GM18502 (cell line): Measurements from ENCODE around the gene D2HGDH.
"Not testable (repeated sequence)": the region's sequence is repeated elsewhere in the genome, so short reads cannot be mapped to it uniquely, and the experiment has no call there.

Experiments used
- ATAC-seq: cut with Tn5 transposase; IDR thresholded peaks from one replicate; pipeline ENCODE4 v1.9.1; 2021; ENCODE audit warnings: mild to moderate bottlenecking; ENCODE audit not compliant: unreplicated experiment, poor library complexity

D2HGDH gene

DNA sequence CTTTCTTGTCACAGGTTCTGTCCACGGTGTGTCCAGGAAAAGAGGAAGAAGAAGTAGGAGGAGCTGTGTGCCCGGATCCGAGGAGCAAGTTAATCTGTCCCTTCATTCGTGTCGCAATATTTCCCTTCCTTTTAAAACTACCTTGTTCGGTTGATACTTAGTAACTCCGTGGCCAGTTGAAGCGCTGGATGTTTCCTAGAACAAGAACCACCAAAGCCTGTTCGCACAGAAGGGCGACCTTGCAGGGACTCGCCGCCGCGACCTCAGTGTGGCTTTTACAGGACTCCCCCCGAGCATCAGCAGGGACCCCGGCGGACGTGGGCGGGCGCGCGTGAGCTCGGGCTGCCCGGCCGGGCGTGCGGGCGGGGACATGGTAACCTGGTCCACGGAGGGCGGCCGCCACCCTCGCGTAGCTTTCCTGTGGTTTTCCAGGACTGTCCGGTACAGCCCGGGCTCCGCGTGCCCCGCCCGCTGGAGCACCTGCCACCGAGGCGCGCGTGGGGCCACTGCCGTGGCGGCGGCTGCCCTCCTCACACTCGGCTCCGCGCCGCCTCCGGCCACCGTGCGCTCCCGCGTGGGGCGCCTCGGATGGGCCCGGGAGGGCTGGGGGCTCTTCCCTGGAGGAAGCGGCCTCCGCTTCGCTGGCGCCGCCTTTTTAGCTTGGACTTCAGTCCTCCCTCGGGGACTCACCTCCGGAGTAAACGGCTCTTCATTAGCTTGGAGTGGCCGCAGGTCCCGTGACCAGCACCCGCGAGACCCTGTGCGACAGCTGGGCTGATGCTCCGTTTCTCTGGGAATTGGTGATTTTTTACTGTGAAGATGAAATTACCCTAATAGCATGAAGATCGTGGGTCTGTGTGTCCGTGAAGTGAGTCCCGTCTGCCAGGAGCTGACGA lies 9.2 kb upstream of the D2HGDH start:
- no peak for ATAC-seq

DNA sequence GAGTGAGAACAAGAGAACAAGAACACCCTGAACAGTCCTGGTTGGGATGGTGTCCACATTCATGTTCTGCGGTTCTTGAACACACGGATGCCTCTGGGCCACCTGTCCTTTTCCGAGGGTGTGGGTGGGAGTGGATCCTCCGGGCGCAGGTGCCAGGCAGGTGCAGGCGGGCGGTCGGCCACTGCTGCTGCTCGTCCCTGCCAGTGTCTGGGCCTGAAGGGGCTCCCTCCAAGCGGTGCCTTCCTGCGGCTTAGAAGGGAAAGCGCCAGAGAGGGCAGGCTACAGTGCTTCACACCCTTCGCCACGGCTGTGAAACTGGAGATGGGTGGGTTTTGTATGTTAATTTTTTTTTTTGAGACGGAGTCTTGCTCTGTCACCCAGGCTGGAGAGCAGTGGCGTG lies 8.0 kb upstream of the D2HGDH start:
- no peak for ATAC-seq

DNA sequence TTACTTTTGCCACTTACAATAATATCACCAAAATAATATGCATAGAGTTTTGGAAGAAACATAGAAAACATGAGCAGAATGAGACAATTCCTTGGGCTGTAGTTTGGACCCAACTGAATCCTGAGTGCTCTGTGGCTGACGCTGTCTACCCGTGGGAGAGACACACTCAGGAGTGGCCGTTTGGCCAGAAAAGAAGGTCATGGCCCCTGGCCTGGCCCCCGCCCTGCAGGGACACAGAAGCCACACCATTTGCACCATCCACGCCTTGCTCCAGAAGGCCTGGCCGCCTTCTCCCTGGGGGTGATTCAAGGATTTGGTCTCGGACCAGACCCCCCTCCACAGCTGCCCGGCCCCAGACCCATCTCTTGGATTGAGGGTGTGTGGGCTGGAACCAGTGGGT lies 6.4 kb upstream of the D2HGDH start:
- ATAC-seq = no peak

DNA sequence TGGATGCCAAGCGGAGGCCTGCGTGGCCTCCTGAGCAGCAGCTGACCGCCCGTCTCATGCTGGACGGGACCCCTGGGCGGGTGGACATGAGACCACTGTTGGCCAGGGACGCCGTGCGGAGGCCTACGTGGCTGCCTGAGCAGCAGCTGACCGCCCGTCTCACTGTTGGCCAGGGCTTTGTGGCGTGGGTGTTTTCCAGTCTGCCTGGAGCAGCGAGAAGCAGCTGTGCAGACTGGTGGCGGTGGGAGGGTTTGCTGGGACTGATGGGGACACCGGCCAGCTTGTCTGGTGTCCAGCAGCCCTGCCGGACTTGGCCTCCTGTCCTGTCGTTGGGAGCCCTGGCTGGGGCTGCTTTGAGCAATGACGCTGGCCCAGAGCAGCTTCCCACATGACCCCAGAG lies 5.8 kb upstream of the D2HGDH start:
- ATAC-seq = no peak

DNA sequence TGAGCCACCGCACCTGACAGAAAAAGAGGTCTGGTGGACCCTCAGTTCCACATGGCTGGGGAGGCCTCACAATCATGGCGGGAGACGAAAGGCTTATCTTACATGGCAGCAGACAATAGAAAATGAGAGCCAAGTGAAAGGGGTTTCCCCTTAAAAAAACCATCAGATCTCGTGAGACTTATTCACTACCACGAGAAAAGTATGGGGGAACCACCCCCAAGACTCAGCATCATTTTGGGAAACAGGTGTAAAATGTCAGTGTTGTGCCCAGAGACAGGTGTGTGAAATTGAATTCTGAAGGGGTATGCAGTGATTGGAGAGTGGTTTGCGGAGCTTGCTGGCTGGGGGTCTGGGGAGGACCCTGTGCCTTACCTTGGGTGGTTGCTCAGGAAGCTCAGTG lies 4.6 kb upstream of the D2HGDH start:
- no peak for ATAC-seq

DNA sequence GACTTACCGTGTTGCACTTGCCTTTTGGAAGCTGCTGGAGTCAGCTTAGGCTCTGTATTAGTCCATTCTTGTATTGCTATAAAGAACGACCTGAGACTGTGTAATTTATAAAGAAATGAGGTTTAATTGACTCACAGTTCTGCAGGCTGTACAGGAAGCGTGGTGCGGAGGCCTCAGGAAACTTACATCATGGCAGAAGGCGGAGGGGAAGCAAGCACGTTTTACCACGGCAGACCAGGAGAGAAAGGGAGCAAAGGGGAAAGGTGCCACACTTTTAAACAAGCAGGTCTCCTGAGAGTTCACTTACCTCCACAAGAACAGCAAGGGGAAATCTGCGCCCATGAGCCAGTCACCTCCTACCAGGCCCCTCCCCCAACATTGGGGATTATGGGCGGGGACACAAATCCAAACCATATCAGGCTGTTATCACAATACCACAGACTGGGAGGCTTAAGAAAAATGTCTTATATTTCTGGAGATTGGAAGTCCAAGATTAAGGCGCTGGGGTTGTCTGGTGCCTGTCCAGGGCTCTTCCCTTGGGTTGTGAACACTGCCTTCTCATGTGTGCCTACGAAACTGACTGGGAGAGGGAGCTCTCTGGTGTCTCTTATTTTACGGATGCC lies 3.6 kb upstream of the D2HGDH start:
- no peak for ATAC-seq

DNA sequence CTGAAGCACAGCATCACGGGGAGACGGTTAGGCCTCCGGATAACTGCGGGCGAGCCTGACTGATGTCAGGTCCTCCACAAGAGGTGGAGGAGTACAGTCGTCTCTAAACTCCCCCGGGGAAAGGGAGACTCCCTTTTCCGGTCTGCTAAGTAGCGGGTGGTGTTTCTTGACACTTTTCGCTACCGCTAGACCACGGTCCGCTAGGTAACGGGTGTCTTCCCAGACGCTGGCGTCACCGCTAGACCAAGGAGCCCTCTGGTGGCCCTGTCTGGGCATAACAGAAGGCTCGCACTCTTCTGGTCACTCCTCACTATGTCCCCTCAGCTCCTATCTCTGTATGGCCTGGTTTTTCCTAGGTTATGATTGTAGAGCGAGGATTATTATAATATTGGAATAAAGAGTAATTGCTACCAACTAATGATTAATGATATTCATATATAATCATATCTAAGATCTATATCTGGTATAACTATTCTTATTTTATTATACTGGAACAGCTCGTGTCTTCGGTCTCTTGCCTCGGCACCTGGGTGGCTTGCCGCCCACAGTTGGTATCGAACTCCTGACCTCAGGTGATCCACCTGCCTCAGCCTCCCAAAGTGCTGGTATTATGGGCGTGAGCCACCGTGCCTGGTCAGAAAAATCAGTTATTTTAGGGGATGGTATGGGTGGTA lies 1.8 kb upstream of the D2HGDH start:
- not testable (repeated sequence) for ATAC-seq

DNA sequence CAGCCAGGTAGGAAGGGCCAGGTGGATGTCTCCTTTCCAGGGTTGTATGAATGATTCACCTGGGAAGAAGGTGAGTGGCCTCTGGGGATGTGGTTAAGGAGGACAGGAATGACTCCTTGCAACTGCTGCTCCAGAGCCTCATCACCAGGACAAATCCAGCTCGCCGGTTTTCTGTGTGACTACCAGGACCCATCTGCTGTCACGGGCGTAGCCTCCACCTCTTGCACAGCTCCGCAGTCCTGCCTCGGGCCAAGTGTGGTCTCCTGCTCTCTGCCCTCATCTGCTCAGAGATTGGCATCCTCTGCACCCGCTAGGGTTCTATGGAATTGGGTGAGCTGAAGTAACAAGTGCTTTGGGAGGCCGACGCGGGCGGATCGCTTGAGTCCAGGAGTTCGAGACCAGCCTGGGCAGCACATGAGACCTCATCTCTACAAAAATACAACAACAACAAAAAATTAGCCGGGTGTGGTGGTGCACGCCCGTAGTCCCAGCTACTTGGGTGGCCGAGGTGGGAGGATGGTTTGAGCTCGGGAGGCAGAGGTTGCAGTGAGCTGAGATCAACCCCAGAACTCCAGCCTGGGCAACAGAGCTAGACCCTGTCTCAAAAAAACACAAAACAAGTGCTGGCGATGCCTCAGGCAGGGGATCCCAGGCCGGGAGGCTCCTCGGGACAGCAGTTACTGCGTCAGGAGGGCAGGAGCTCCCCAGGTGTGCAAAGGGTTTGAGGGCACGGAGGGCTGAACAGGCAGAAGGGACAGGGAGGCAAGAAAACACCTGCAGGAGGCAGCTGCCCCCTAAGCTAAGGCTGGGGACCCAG lies 831 bp upstream of the D2HGDH start:
- no peak for ATAC-seq

DNA sequence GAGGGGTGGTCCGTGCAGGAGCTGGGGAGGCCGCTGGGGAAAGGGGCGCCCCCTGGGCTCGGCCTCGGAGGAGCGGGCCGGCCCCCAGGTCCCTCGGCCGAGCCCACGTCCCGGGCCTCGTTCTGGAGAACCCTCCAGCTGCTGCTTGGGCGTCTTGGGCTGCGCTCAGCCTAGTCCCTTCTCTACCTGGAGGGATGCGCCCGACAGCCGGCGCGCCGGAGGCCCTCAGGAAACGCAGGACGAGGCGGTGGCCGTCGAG lies 293 bp upstream of the D2HGDH start:
- ATAC-seq = peak; percentile 28

DNA sequence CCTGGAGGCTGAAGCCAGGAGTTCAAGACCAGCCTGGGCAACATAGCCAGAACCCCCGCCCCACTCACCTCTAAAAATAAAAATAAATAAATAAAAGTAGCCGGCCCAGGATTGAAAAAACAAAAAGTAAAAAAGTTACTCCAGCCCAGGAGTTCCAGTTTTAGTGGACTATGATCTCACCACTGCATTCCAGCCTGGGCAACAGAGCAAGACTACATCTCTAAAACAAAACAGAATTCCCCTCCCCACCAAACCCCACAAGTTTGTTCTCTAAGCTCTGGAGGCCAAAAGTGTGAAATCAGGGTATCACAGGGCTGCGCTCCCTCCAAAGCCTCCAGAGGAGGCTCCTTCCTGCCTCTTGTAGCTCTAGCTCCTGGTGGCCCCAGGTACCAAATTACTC lies 1.7 kb downstream of the D2HGDH start:
- no peak for ATAC-seq

DNA sequence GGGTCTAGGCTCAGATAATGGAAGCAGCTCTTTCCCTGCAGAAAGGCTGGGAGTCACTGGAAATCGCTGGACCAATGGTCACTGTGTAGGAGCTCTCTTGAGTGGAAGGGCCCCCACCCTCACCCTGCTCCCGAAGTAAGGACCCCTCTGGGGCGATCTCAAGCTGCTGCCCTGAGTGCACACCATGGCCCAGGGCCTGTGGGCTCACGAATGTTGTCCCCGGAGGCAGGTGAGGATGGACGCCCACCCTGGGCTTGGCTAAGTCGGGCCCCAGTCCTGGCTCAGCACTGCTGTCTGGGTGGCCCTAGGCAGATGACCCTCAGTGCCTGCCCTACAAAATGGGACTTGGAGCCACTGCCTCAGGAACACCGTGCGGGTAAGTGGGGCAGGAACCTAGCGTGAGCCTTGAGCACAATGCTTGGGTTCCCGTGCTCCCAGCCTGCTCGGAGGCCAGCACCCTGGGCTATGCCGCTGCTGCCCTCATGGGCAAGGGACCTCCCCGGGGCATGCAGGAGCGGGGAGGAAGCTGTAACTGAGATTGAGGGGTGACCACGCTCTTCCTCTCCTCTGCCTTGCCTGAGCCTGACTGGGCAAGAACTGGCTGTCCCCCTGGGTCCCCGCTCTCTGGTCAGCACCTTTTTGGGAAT lies 3.7 kb downstream of the D2HGDH start:
- no peak for ATAC-seq

DNA sequence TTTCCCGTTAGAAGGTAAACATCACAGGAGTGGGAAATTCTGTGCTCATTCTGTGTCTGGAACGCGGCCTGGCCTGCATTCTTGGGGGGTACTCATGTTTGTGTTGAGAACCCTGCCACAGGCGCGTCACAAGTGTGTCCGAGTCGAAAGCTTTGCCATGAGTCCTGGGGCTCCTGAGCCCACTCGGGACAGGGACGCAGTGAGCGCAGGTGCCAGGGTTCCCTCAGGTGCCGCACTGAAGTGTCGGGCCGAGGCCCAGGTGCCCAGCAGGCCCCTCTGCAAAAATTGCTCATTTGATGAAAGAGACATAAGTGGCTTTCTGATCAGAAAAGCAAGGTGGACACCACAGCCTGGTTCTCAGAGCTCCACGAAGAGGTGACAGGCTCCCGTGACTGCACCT lies 4.7 kb downstream of the D2HGDH start:
- no peak for ATAC-seq

DNA sequence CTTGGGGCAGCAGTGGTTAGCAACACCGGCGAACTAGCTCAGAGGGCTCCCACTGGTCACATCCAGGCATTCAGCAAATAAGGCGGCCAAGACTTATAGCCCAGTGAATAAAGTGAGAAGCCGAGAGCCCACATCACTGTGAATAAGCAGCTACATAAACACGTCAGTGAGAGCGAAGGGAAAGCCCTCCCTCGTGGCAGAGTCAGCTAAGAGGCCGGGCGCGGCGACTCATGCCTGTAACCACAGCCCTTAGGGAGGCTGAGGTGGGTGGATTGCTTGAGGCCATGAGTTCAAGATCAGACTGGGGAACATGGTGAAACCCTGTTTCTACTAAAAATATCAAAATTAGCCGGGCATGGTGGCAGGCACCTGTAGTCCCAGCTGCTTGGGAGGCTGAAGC lies 5.2 kb downstream of the D2HGDH start:
- ATAC-seq = no peak

DNA sequence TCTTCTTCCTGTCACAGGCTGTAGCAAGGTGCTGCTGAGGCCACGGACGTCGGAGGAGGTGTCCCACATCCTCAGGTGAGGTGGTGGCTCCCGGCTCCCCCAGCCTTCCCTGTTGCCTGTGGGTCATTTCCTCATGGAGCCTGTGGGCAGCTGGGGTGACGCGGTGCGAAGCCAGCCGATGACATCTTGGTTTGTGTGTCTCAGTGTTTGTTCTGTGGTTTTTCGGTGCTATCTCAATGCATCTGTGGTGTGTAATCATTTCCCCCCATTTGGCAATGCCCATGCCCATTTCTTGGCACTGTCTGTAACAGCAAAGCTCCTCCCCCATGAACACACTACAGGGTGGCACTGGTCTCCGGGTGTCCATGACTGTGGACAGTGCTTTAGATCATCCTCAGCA lies 6.6 kb downstream of the D2HGDH start:
- ATAC-seq = no peak

DNA sequence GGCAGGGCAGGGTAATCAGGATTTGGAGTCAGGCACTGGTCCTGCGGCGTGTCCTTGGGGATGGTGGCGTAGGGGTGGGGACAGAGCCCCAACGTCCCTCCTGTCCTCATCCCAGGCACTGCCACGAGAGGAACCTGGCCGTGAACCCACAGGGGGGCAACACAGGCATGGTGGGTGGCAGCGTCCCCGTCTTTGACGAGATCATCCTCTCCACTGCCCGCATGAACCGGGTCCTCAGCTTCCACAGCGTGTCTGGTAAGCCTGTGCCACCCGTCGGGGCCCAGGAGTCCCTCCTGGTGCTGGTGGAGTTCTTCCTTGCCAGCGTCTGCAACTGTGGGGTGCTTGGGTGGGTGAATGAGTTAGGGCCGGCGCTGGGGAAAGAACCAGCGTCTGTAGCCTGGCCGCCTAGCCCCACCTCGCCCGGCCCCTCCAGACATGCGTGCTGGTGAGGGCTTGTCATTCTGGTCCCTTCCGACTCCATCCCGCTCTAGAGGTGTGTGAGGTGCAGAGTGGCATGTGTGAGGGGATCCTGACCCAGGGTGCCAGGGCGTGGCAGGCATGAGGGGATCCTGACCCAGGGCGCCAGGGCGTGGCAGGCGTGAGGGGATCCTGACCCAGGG lies 8.0 kb downstream of the D2HGDH start:
- no peak for ATAC-seq

DNA sequence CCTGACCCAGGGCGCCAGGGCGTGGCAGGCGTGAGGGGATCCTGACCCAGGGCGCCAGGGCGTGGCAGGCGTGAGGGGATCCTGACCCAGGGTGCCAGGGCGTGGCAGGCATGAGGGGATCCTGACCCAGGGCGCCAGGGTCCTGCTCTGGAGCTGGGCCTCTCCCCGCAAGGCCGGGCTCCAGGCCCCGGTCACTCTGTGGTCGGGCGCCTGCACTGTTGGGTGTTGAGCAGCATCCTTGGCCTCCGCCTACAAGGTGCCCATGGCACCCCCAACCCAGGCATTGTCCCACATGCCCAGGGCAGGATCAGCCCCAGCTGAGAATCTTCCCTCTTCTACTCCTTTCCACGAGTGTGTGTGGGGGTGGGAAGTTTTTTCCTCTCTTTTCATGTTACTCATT lies 8.6 kb downstream of the D2HGDH start:
- ATAC-seq = not testable (repeated sequence)

DNA sequence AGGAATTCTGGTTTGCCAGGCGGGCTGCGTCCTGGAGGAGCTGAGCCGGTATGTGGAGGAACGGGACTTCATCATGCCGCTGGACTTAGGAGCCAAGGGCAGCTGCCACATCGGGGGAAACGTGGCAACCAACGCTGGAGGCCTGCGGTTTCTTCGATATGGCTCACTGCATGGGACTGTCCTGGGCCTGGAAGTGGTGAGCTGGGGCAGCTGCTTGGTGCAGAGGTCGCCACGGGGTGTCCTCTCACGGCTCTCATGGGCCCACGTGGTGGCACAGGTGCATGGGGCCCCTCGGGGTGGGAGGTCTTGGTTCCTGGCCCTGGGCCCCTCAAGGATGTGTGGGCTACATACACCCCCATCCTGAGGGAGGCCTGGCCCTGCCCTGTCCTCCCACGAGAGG lies 9.2 kb downstream of the D2HGDH start:
- ATAC-seq = no peak

DNA sequence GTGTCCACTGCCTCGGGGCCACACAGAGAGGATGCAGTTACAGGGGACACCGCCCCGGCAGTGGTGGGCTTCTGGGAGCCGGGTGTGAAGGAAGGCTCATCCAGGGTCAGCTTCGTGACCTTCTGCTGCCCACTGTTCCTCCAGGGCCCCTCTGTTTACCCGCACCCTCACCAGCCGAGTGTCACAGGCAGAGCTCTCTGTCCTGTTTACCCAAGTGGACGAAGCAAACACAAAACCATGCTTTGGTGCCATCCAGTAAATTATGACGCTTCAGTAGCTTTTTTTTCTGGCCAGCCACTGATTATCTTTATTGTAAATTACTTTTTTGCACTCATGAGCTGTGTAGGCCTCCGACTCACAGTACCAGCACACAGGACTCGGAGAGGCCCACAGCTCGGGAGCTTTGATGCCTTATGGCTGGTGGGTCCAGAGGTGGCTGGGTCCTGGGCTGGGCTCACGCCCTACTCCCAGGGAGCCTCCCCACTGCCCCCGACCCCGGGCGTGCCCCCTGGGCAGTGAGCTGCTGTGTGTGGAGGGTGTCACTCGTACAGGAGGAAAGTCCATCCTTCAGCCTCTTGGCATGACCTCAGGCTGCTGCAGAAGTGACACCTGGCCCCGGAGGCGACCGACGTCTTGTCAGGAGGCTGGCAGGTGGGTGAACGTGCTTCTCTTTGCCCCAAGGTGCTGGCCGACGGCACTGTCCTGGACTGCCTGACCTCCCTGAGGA lies 9.8 kb downstream of the D2HGDH start:
- ATAC-seq = no peak

DNA sequence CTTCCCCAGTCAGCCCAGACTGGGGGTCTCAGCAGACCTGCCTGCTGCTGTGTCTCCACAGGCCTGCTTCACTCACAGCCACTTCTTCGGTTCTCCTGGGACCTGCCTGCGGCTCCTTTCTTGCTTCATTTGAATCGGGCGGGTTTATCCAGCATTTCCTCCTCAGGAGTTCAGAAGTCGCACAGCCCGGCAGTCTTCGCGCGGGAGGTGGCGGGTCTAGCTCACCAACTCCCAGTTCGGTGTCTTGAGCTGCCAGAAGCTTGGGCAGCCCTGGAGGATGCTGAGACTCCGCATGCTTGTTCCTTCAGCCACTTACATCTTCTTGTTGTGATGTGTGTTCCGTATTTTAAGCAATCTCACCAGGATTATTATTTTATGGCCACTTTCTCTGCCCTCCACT lies 10.8 kb downstream of the D2HGDH start:
- no peak for ATAC-seq
